WTC11 (cell line): Measurements from ENCODE around the gene NSUN3. TPM values are rescaled to one million over a fixed set of nuclear protein-coding genes. Genes with fewer than 3 reads are reported as not detected.
"Not testable (repeated sequence)": the region's sequence is repeated elsewhere in the genome, so short reads cannot be mapped to it uniquely, and the experiment has no call there.

Source experiments
- ATAC-seq: fragments of 200-7000 bp; cut with Tn5 transposase; 2 replicates; pipeline ENCODE4 v1.10.0; 2021; ENCODE audit warnings: mild to moderate bottlenecking, moderate library complexity
- CTCF ChIA-PET: fragments of 300-600 bp; sonication (Branson Sonifier 250); formaldehyde crosslinking; loops from one replicate; lab custom pipeline; 2021; ENCODE audit warnings: antibody characterized with exemption; lab: Charles Lee
- POLR2A ChIA-PET: fragments of 350-600 bp; sonication (Branson Sonifier 250); formaldehyde crosslinking; loops from one replicate; lab custom pipeline; 2021; ENCODE audit warnings: antibody characterized with exemption; lab: Charles Lee
- DNase-seq: peaks from one replicate; pipeline ENCODE4 v3.0.0; 2021; ENCODE audit warnings: low spot score
- H3K27ac Mint-ChIP-seq: 2 replicates; pipeline ENCODE4 v1.8.0; 2021; ENCODE audit warnings: mixed read lengths
- H3K27me3 Mint-ChIP-seq: 2 replicates; pipeline ENCODE4 v1.8.0; 2021; ENCODE audit warnings: low read depth, mild to moderate bottlenecking, moderate library complexity, mixed read lengths
- H3K36me3 Mint-ChIP-seq: 2 replicates; pipeline ENCODE4 v1.8.0; 2021; ENCODE audit warnings: mixed read lengths
- H3K4me1 Mint-ChIP-seq: 2 replicates; pipeline ENCODE4 v1.8.0; 2022; ENCODE audit warnings: mixed read lengths
- H3K4me3 Mint-ChIP-seq: 2 replicates; pipeline ENCODE4 v1.8.0; 2021; ENCODE audit warnings: mild to moderate bottlenecking, moderate library complexity, mixed read lengths
- H3K9me3 Mint-ChIP-seq: 2 replicates; pipeline ENCODE4 v1.8.0; 2021; ENCODE audit warnings: mixed read lengths
- AFF4 ChIP-seq: sonication (generic); formaldehyde crosslinking; IDR thresholded peaks from 2 replicates; pipeline ENCODE4 v1.8.1; 2023; ENCODE audit warnings: mild to moderate bottlenecking, missing genetic modification reagents, borderline replicate concordance
- CBFB ChIP-seq: sonication (generic); formaldehyde crosslinking; IDR thresholded peaks from 2 replicates; pipeline ENCODE4 v1.8.1; 2022; ENCODE audit warnings: mild to moderate bottlenecking, low read depth, missing genetic modification reagents
- ERG ChIP-seq: fragments of 250-450 bp; sonication (Bioruptor Pico); IDR thresholded peaks from 2 replicates; pipeline ENCODE4 v1.8.0; 2021; ENCODE audit warnings: mild to moderate bottlenecking
- FOXP1 ChIP-seq: sonication (generic); formaldehyde crosslinking; IDR thresholded peaks from 2 replicates; pipeline ENCODE4 v1.8.0; 2022; ENCODE audit warnings: missing genetic modification reagents, mild to moderate bottlenecking, moderate library complexity, borderline replicate concordance
- JUN ChIP-seq: sonication (generic); formaldehyde crosslinking; IDR thresholded peaks from 2 replicates; pipeline ENCODE4 v1.8.0; 2023; ENCODE audit warnings: mild to moderate bottlenecking, missing genetic modification reagents
- MXD4 ChIP-seq: fragments of 250-450 bp; sonication (Bioruptor Pico); IDR thresholded peaks from 2 replicates; pipeline ENCODE4 v1.8.0; 2021; ENCODE audit warnings: mild to moderate bottlenecking, moderate library complexity, borderline replicate concordance
- MYBL2 ChIP-seq: sonication (generic); formaldehyde crosslinking; IDR thresholded peaks from 2 replicates; pipeline ENCODE4 v1.8.1; 2023; ENCODE audit warnings: mild to moderate bottlenecking, moderate library complexity, missing genetic modification reagents
- NFATC4 ChIP-seq: fragments of 250-450 bp; sonication (Bioruptor Pico); IDR thresholded peaks from 2 replicates; pipeline ENCODE4 v1.9.0; 2021; ENCODE audit warnings: mild to moderate bottlenecking
- OVOL2 ChIP-seq: fragments of 250-450 bp; sonication (Bioruptor Pico); IDR thresholded peaks from 2 replicates; pipeline ENCODE4 v1.9.0; 2021; ENCODE audit warnings: mild to moderate bottlenecking, borderline replicate concordance
- SMAD4 ChIP-seq: sonication (generic); formaldehyde crosslinking; IDR thresholded peaks from 2 replicates; pipeline ENCODE4 v1.8.0; 2022; ENCODE audit warnings: mild to moderate bottlenecking, missing genetic modification reagents
- TEAD4 ChIP-seq: sonication (generic); formaldehyde crosslinking; IDR thresholded peaks from 2 replicates; pipeline ENCODE4 v1.8.0; 2022; ENCODE audit warnings: mild to moderate bottlenecking, missing genetic modification reagents
- ZBTB21 ChIP-seq: sonication (generic); formaldehyde crosslinking; IDR thresholded peaks from 2 replicates; pipeline ENCODE4 v1.8.1; 2023; ENCODE audit warnings: mild to moderate bottlenecking, missing genetic modification reagents, borderline replicate concordance
- ZMAT4 ChIP-seq: fragments of 250-450 bp; sonication (Bioruptor Pico); IDR thresholded peaks from 2 replicates; pipeline ENCODE4 v1.9.0; 2021; ENCODE audit warnings: mild to moderate bottlenecking
- ZNF671 ChIP-seq: fragments of 250-450 bp; sonication (Bioruptor Pico); IDR thresholded peaks from 2 replicates; pipeline ENCODE4 v1.8.0; 2021; ENCODE audit warnings: mild to moderate bottlenecking
- total RNA-seq: library from RNA; stranded (reverse); gene quantifications from 3 replicates; pipeline ENCODE4 v1.2.3, GENCODE V29; 2021
- TF ChIP-seq, protein P1 (sequence below): fragments of 200-600 bp; IDR thresholded peaks from 2 replicates; pipeline ENCODE4 v1.8.0; 2022; ENCODE audit warnings: antibody characterized with exemption
- TF ChIP-seq, protein P2 (sequence below): sonication (generic); formaldehyde crosslinking; conservative IDR thresholded peaks from 2 replicates; pipeline ENCODE4 v1.8.1; 2022; ENCODE audit warnings: mild to moderate bottlenecking, missing genetic modification reagents
- TF ChIP-seq, protein P3 (sequence below): sonication (generic); formaldehyde crosslinking; IDR thresholded peaks from 2 replicates; pipeline ENCODE4 v1.8.0; 2023; ENCODE audit warnings: missing genetic modification reagents, mild to moderate bottlenecking, borderline replicate concordance
- TF ChIP-seq, protein P4 (sequence below): sonication (generic); formaldehyde crosslinking; IDR thresholded peaks from 2 replicates; pipeline ENCODE4 v1.8.0; 2023; ENCODE audit warnings: mild to moderate bottlenecking, missing genetic modification reagents

Gene NSUN3
- total RNA-seq, 1 experiment from 2014 or later: 8.2 TPM

GRCh38 chr3:94106268-94106667 lies 43.4 kb downstream of the NSUN3 start:
- TF ChIP-seq ZMAT4 (CRISPR knock-in tag) (no peak), CBFB (no peak), JUN (CRISPR knock-in tag) (no peak), MYBL2 (CRISPR knock-in tag) (no peak), NFATC4 (CRISPR knock-in tag) (no peak), FOXP1 (CRISPR knock-in tag) (no peak), AFF4 (CRISPR knock-in tag) (no peak), ZNF671 (CRISPR knock-in tag) (no peak)
- TF ChIP-seq, protein P1, sequence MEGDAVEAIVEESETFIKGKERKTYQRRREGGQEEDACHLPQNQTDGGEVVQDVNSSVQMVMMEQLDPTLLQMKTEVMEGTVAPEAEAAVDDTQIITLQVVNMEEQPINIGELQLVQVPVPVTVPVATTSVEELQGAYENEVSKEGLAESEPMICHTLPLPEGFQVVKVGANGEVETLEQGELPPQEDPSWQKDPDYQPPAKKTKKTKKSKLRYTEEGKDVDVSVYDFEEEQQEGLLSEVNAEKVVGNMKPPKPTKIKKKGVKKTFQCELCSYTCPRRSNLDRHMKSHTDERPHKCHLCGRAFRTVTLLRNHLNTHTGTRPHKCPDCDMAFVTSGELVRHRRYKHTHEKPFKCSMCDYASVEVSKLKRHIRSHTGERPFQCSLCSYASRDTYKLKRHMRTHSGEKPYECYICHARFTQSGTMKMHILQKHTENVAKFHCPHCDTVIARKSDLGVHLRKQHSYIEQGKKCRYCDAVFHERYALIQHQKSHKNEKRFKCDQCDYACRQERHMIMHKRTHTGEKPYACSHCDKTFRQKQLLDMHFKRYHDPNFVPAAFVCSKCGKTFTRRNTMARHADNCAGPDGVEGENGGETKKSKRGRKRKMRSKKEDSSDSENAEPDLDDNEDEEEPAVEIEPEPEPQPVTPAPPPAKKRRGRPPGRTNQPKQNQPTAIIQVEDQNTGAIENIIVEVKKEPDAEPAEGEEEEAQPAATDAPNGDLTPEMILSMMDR: no peak
- TF ChIP-seq, protein P2, sequence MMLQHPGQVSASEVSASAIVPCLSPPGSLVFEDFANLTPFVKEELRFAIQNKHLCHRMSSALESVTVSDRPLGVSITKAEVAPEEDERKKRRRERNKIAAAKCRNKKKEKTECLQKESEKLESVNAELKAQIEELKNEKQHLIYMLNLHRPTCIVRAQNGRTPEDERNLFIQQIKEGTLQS (CRISPR knock-in tag): no peak
- H3K27ac Mint-ChIP-seq: no peak overlapping the region
- no peak overlapping the region for H3K4me3 Mint-ChIP-seq
- no peaks in the 10 kb centered on the region for H3K4me1 Mint-ChIP-seq
- DNase-seq (no peak), ATAC-seq (no peak)
- no peaks in the 10 kb centered on the region for H3K36me3 Mint-ChIP-seq
- ChIA-PET POLR2A (no interaction called here), CTCF (no interaction called here)
- no peaks in the 10 kb centered on the region for H3K9me3 Mint-ChIP-seq
- H3K27me3 Mint-ChIP-seq: no peaks in the 10 kb centered on the region

DNA sequence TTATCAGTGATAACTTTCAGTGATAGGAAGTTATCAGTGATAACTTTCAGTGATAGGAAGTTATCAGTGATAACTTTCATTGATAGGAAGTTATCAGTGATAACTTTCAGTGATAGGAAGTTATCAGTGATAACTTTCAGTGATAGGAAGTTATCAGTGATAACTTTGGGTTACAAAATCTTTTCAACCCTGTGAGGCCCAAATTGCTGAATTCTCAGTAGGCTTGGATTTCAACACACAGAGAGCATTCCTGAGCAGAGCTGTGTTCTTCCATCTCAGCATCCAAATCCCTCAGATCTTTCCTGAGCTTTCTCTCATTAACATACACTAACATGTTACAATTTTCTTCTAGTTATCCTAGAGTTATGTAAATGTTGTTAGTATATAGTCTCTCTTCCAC lies 47.4 kb downstream of the NSUN3 start:
- H3K27me3 Mint-ChIP-seq, H3K4me3 Mint-ChIP-seq, H3K4me1 Mint-ChIP-seq, DNase-seq, H3K9me3 Mint-ChIP-seq, H3K36me3 Mint-ChIP-seq, POLR2A ChIA-PET, CTCF ChIA-PET, H3K27ac Mint-ChIP-seq, ATAC-seq: not testable (repeated sequence)

DNA sequence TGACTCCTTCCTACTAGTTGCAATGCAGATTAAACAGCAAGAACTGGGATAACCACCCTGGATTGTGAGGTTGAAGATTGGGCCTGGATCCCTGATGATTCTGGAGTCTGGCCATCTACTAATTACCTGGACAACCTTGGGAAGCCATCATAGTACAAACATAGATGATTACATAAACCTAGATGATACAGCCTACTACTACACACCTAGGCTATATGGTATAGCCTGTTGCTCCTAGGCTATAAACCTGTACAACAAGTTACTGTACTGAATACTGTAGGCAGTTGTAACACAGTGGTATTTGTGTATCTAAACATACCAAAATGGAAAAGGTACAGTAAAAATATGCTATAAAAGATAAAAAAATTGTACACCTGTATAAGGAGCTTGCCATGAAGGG lies 48.0 kb downstream of the NSUN3 start:
- peaks cover 9% of the 10 kb centered on the region; the same call in 1 of the 2 replicates for H3K36me3 Mint-ChIP-seq
- H3K9me3 Mint-ChIP-seq: no peaks in the 10 kb centered on the region; the same call in 1 of the 2 replicates
- POLR2A ChIA-PET: no interaction called here
- H3K27me3 Mint-ChIP-seq: no peaks in the 10 kb centered on the region
- no peak overlapping the region for H3K4me3 Mint-ChIP-seq
- no peak for ATAC-seq
- CTCF ChIA-PET: interaction anchor here (1.1 kb wide), 1 partner anchor 9 kb away, joined by 4 read pairs; no protein-coding TSS in a partner anchor
- DNase-seq: no peak
- H3K4me1 Mint-ChIP-seq: peaks cover 6% of the 10 kb centered on the region
- no peak overlapping the region for H3K27ac Mint-ChIP-seq
- TF ChIP-seq ZBTB21 (no peak), OVOL2 (CRISPR knock-in tag) (no peak), TEAD4 (CRISPR knock-in tag) (no peak), SMAD4 (CRISPR knock-in tag) (no peak), MXD4 (CRISPR knock-in tag) (no peak), ERG (no peak)
- TF ChIP-seq, protein P3, sequence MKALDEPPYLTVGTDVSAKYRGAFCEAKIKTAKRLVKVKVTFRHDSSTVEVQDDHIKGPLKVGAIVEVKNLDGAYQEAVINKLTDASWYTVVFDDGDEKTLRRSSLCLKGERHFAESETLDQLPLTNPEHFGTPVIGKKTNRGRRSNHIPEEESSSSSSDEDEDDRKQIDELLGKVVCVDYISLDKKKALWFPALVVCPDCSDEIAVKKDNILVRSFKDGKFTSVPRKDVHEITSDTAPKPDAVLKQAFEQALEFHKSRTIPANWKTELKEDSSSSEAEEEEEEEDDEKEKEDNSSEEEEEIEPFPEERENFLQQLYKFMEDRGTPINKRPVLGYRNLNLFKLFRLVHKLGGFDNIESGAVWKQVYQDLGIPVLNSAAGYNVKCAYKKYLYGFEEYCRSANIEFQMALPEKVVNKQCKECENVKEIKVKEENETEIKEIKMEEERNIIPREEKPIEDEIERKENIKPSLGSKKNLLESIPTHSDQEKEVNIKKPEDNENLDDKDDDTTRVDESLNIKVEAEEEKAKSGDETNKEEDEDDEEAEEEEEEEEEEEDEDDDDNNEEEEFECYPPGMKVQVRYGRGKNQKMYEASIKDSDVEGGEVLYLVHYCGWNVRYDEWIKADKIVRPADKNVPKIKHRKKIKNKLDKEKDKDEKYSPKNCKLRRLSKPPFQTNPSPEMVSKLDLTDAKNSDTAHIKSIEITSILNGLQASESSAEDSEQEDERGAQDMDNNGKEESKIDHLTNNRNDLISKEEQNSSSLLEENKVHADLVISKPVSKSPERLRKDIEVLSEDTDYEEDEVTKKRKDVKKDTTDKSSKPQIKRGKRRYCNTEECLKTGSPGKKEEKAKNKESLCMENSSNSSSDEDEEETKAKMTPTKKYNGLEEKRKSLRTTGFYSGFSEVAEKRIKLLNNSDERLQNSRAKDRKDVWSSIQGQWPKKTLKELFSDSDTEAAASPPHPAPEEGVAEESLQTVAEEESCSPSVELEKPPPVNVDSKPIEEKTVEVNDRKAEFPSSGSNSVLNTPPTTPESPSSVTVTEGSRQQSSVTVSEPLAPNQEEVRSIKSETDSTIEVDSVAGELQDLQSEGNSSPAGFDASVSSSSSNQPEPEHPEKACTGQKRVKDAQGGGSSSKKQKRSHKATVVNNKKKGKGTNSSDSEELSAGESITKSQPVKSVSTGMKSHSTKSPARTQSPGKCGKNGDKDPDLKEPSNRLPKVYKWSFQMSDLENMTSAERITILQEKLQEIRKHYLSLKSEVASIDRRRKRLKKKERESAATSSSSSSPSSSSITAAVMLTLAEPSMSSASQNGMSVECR: no peak
- TF ChIP-seq, protein P4, sequence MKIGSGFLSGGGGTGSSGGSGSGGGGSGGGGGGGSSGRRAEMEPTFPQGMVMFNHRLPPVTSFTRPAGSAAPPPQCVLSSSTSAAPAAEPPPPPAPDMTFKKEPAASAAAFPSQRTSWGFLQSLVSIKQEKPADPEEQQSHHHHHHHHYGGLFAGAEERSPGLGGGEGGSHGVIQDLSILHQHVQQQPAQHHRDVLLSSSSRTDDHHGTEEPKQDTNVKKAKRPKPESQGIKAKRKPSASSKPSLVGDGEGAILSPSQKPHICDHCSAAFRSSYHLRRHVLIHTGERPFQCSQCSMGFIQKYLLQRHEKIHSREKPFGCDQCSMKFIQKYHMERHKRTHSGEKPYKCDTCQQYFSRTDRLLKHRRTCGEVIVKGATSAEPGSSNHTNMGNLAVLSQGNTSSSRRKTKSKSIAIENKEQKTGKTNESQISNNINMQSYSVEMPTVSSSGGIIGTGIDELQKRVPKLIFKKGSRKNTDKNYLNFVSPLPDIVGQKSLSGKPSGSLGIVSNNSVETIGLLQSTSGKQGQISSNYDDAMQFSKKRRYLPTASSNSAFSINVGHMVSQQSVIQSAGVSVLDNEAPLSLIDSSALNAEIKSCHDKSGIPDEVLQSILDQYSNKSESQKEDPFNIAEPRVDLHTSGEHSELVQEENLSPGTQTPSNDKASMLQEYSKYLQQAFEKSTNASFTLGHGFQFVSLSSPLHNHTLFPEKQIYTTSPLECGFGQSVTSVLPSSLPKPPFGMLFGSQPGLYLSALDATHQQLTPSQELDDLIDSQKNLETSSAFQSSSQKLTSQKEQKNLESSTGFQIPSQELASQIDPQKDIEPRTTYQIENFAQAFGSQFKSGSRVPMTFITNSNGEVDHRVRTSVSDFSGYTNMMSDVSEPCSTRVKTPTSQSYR (CRISPR knock-in tag): no peak
